HL-60/S4 (cell line): ENCODE measurements around the gene LNX1.

Source experiments
- in situ Hi-C: fragments of 300-500 bp; cut with MboI; formaldehyde crosslinking; loops from 2 replicates; pipeline ENCODE4 v1.14.3; 2022; ENCODE audit warnings: low sequenced_read_pairs

Gene LNX1

DNA sequence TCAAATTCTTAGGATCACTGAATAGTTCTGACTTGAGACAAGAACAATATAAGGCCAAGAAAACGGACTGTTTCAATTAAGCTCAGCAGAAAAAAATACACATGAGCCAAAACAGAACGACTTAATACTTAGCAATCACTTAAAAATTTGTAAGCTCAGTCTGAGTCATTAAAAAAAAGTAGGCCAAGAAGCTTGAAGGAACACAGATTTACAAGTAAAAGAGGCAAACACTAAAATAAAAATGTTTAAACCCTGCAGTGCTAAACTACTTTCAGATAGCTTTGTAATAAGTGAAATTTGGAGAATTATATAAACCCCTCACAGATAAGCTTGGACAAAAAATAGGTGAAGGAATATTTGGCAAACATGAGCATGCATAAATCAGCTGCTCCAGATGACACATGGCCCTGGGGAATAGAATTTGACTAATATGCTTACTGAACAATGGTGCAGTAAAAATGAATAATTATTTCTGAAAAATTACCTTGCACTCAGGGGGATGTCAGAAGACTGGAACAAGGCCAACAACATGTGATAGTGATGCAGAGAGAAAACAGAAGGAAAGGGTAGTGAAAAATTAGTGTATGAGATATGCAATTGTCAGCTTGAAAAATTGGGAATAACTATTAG lies 49.6 kb downstream of the LNX1 start:
- in situ Hi-C loops: no loop called here

DNA sequence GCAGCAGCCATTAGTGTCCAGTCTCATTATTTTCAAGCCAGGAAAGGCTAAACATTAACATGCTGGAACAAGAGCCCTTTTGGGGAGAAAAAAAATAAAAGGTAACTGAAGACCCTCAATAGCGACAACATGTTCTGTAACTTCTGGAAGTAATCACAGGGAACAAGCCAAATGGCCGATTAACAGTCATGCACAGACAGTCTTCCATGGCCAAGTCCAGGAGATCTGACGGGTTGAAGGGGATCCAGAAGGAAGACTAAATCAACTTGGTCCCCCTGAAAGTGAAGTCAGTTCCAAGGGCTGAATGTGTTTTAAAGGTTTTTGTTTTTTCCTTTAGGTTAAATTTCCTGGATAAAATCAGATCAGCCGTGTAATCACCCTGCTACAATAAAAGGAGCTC lies 52.5 kb downstream of the LNX1 start:
- in situ Hi-C loops: no loop called here

DNA sequence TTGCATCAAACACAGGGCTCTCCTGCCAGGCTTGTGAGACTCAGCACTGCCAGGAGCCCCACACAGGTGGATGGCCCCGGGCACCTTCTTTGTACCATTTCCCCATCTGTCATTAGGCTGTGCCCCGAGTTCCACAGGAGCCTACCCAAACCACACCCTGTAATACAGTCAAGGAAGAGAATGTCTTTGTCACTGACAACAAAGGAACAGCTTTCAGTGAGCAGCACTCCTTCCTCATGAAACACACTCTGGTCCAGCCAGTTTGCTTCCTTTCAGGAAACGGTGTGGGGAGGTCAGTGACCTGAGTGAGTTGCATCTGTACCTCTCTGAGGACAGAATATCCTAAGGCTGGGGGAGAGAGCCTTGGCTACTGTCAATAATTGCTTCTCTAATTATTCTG lies 53.7 kb downstream of the LNX1 start:
- in situ Hi-C loops: no loop called here

DNA sequence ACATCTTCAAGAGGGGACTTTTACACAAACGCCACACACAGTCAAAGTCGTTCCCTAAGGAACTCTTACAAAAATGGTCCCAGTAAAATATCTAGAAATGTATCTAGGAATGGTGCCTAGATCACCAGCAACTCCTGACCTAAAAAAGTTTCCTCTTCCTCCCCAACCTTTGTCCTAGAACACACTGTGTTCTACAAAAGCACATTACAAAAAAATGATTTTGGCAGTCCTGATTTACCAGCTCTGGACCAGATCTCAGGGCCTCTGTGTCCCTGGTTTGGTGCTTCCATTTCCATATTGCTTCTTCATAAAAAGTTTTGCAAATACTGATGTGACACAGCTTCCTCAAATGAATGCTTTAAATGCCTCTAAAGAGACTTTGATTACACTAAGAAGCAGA lies 55.0 kb downstream of the LNX1 start:
- in situ Hi-C loops: no loop called here

DNA sequence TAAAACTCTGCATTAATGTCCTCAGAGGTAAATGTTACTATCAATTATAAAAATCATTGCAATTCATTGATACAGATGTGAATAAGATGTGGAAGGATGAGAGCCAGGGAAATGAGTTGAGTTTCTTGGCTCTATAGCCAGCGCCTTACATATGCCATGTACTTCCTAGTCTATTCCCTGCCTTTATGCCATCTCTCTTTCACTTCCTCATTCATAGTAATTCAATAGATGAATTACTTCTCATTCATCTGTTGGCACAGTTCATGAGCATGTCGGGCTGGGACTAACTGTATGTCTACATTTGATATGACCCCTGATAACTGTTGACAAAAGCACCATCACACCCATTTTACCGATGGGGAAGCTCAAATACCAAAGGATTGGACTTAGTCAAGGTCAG lies 55.7 kb downstream of the LNX1 start:
- in situ Hi-C loops: no loop called here

DNA sequence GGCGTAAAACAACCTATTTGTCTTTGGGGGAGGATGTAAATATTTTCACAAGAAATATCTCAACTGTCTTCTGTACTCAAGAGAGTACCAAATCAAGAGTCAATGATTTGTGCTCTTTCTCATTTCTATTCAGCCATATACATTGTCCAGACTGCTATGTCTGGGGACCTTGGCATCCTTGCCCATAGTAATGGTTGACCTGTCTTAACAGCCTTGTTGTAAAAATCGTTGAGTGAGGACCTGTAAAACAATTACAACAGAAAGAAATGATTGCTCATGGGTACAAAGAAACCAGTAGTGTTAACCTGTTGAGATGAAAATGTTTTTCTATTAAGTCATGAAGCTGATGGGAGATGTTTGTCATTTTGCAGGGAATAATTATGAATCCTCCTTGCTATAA lies 56.6 kb downstream of the LNX1 start:
- in situ Hi-C loops: no loop called here

DNA sequence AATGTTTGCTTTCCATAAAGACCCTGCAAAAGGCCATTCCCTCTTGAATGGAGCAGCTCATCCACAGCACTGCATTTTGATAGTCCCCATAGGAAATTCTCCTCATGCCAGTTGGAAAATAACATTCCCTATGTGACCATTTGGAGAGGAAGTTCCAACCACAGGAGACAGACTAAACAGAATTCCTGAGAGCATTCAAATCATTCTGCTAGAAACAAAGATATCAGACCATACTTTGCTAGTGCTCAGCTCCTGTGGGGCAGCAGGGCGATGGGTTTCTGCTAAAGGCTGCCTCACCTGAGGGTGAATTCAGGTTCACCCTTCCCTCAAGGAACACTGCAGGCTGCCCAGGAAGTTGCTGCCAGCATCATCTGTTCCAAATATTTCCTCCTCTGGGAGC lies 58.8 kb downstream of the LNX1 start:
- in situ Hi-C loops: no loop called here

DNA sequence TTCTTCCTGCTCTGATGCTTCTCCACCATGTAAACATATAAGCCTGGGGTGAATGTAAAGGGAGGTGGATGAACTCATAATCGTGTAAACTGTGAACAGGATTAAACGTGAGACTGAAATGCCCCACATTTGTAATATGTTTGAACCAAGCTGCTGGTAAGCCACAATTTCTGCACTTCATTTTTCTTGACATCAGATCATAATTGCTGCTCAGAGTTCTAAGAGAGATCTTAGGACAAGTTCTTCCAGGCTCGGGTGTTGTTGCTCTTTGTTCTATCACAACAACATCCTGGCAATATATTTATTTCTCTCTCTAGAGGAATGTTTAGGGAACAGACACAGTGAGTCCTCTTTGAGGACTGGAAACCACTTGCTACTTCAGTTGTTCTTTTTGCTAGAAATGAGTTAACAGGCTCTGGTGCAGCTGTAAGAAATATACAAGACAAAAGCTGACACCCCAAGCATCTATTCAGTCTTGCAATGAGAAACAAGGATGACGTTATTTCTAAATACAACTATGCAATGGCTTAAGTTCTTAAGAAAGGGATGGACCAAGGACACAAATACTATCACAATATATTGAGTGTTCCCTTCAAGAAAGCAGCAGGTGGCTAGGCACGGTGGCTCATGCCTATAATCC lies 59.6 kb downstream of the LNX1 start:
- in situ Hi-C loops: no loop called here

DNA sequence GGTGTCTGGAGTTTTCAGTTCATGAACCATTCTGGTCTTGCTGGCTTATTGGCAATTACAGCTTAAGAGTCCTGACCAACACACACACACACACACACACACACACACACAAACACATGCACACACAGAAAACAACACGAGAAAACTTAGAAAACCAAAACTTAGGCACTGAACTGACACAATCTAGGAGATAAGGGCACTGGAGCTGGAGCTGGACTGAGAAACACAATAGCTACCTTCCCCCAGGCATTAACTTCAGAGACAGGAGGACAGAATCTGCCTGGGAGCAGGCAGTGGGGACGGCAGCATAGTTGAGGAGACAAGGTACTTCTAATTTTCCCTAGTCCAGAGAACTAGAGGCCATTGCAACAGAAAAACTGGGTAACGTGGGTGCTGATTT lies 62.3 kb downstream of the LNX1 start:
- in situ Hi-C loops: no loop called here

DNA sequence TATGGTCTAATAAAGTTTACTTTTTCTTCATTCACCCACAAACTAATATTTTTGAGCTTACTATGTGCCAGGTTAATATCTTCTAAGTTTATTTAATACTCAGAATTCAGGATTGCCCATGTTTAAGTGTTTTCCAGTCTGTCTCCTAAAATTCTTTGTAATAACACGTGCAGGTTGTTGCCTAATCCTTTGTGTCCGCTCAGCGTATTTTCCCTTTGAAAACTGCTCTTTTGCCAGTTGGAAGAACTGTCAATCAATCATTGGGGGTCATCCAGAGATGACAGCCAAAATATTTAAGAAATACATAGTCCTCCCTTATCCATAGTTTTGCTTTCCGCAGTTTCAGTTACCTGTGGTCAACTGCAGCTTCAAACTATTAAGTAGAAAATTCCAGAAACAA lies 63.4 kb downstream of the LNX1 start:
- in situ Hi-C loops: no loop called here

DNA sequence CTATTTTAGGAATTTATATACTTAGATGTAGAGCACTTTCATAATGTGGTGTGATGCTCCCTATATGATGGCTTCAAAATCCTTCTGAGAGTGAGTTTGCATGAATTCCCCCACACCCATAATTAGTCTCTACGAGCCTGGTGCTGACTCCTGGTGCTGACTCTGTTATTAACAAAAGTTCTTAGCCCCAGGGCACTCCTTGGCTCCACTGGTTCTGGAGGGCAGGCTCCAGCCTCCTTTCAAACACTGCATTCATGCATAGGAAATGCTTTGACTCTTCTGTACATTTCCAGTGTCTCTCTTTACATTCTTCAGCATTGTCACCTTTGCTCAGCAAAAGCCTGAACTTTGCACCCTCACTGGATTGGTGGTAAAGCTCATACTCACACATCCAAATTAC lies 64.0 kb downstream of the LNX1 start:
- in situ Hi-C loops: no loop called here

DNA sequence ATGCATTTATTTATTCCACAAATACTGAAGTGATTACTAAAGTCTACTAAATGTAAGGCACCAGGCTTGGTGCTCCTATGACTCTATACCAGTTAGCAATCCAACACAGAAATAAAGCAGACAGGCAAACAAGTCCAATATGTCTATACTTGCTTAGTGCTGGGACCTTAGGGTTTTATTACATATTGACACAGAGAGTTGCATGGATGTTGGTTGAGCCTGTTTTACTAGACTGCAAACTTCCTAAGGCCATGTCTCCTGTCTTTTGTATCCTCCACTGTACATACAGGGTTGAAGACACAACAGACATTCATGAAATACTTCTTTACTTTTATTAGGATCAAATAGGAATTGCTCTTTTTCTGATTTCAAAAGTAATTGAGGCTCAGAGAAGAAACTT lies 69.0 kb downstream of the LNX1 start:
- in situ Hi-C loops: no loop called here

DNA sequence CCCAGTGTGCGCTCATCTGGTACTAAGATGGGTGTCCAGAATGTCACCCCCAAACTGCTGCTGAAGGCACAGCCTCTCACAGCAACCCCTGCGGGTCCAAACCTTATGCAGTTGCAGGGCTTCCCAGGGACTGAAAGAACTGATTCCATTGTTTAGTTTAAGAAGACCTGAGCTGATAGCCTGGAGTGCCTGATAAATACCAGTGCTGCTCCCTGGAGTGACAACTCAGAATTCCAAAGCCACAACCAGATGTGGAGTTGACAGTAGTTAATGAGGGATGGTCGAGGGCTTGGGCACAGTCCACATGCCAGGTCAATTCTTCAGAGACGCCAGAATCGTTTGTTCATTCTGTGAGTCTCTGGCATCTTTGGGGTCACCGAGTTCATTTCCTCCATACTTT lies 71.2 kb downstream of the LNX1 start:
- in situ Hi-C loops: no loop called here

DNA sequence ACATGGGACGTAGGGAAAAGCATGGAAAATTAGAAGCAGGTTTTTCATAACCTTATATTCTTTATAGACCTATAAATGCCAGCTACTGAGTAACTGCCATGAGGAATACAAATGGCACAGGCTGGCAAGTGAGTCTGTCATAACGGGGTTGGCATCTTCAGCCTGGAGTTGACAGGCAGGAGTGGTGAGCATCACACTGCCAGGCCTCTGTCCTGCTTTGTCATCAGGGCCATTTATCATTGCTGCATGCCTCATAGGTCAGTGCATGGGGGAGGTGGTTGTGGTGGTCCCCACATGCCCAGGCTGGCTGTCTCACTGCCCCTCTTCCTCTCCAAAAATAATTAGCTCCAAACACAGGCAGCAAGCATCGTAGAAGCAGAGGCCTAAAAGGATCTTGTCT lies 72.5 kb downstream of the LNX1 start:
- in situ Hi-C loops: no loop called here

DNA sequence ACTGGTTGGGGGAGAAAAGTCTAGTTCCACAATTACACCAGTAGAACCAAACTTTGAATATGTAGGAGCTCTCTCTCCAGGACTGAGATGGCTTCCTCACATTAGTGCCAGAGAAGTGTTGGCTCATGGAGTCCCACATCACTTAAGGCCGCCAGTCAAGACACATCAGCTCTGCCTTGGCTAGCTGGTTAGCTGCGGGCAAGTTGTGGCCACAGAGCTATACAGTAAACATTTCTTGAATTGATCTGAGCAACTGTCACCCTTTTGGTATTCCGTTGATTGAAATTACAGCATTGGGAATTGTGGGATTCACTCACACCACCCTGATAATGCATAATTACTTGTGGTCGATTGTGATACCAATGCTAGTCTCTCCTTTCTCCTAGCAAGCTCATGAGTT lies 76.2 kb downstream of the LNX1 start:
- in situ Hi-C loops: no loop called here

DNA sequence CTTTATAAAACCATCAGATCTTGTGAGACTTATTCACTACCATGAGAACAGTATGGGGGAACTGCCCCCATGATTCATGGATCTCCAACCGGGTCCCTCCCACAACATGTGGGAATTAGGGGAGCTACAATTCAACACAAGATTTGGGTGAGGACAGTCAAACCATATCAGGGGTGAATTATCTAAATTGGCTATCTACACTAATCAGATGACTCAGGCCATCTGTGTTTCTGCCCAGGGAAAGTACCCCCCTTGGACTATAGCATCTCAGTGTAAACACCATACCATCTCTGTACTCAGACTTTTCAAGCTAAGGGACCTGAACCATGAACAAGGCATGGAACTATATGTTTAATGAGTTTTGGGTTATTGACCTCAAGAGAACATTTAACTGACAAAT lies 76.8 kb downstream of the LNX1 start:
- in situ Hi-C loops: no loop called here

DNA sequence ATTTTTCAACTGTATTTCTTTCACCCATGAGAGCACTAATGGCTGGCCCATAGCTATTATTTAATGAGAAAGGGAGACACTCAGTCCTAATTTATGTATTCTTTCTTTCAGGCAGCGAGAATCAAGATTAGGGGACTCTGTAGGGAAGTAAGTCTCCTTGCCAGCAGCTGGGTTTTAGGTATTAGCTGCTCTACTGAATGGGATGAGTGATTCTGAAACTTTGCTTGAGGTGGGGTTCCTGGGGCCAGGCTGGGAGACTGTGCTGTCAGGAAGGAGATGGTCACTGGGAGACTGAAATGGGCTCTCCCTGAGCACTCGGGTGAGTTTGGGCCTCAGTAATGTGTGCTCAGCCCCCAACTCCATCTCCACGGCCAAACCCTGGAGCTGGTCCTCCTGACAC lies 78.7 kb downstream of the LNX1 start:
- in situ Hi-C loops: no loop called here

DNA sequence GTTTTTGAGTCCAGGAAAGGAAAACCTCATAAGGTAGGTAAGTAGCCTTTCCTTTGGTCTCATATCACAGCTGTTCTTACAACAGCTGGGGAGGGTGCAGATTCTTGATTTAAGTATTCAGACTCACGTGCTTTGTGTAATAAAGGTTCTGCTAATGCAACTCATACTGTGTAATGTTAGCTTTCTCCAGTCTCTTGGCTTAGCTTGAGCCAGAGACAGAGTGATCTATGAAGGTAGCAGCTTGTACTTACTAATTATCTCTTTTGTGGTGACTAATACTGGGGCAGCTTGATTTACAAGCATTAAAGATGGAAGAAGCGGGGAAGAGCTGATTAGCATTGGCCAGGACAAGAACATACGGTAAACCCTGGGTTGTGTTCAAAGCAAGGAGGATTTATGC lies 80.3 kb downstream of the LNX1 start:
- in situ Hi-C loops: no loop called here

DNA sequence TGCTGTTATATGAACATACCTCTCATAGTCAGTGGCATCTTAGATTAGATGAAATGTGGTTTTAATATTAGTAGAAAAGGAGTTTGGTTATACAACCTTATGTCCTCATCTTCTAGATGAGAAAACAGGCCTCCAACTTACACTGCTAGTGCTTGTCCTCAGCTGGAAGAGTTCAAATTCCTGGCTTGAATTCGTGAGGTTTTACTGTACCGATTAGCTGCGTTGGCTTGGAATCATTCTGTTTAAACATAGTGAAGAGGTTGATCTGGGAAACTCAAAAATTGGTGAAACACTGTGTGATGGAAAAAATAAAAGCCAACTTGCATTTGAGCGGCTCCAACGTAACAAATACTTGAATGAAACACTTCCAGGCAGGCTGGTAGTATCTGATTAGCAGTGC lies 81.0 kb downstream of the LNX1 start:
- in situ Hi-C loops: no loop called here

DNA sequence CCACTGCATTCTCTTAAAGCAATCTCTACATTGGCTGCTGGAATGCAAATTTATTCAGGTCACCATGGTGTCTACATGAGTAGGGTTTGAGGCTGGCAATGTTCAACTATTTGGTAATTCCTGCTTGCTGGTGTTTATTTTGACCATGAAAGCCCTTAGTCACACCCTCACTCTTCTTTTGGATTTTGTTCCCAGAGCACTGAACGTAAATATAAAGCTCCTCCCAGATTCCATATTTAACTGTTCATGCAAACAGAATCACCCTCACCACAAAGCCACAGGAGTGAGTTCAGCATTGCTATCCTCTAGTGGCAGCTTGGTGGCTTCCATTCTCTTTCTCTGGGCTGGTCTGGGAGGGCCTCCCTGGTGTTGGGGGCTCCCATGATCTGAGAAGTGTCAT lies 82.8 kb downstream of the LNX1 start:
- in situ Hi-C loops: no loop called here

DNA sequence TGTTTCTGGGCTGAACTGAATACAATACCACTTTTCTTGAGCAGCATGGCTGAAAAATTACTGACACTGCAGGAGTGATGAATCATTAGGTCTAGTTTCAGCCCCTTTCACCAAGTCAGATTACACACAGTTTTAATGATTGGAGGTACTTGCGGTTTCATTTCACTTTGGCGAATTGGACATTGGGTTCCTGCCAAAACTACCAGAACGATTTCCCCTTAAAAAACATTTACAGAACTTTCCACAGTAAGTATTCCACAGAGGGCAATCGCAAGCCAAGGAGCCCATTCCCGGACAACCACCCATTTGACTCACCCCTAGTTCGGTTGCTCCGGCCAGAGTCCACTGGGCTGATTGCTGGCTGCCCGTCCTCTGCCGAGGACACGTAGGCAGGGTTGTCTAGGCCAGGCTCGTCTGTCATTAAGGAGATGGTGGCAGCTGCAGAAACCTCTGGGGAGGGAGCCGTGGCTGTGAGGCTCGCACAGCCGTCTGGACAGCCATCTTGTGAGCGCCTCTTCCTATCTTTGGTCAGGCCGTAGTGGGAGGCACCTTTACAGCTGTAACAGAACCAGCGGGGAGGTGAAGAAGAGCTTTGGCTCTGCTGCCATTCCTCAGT lies 83.5 kb downstream of the LNX1 start:
- in situ Hi-C loops: no loop called here

DNA sequence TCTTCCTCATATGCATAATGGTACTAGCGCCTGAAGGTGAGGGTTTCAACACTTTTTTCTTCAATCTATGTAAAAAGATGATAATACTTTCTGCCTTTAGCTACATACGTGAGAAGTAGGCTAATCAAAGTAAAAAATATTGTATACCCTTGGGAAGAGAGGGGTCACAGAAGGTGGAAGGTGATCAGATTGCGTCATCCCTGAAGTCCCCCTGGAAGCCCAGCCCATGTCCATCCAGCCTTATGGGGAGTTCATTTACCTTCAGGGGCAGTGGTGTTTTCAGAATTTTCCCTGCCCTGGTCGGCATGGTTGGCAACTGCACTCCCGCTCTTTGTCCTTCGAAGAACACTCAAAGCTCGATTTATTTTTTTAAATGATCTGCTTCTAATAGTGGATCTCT lies 84.2 kb downstream of the LNX1 start:
- in situ Hi-C loops: no loop called here

DNA sequence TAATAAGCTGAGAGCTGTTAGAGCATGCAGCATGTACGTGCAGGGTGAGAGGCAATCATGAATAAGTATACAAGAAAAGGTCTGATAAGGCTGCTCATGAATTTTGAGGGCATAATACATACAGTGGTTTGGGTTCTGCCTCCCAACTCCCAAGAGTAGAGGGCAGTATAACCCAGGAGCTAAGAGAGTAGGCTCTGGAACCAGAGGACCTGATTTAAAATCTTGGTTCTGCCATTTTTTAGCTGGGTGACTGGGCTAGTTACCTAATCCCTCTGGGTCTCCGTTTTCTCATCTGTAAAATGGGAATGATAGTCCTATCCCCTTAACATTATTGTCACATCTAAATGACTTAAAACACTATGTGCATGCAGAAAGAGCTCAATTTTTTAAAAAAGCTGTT lies 85.3 kb downstream of the LNX1 start:
- in situ Hi-C loops: no loop called here
